SK-N-SH (cell line): ENCODE measurements around the gene SCYL1. TPM values are rescaled to one million over a fixed set of nuclear protein-coding genes. Genes with fewer than 3 reads are reported as not detected.
A peak's percentile ranks its signal among the peaks of the same experiment; 100 is the strongest.

Source experiments
- CTCF ChIA-PET: fragments of 300-600, 350-600 bp; formaldehyde crosslinking; extraction: SDS; loops from one replicate; lab custom pipeline; 2021; lab: Yijun Ruan, JAX
- POLR2A ChIA-PET: fragments of 350-600 bp; sonication (Branson Sonifier 250); formaldehyde crosslinking; extraction: SDS; loops from one replicate; lab custom pipeline; 2020; ENCODE audit warnings: antibody characterized with exemption, inconsistent platforms; lab: Yijun Ruan, JAX
- DNase-seq: peaks from one replicate; pipeline ENCODE4 v3.0.0; 2012
- H2AFZ ChIP-seq: fragments of 200-600 bp; sonication (generic); 2 replicates; pipeline ENCODE4 v1.8.1; 2016; ENCODE audit warnings: antibody characterized with exemption, mild to moderate bottlenecking, low read depth
- H3F3A ChIP-seq: fragments of 200-600 bp; sonication (generic); replicated peaks from 2 replicates; pipeline ENCODE3; 2016; ENCODE audit warnings: antibody characterized with exemption, mild to moderate bottlenecking; ENCODE audit not compliant: insufficient read depth
- H3K27ac ChIP-seq, 2 experiments: fragments of 200-500 bp in 1 of 2; fragments of 200-600 bp in 1 of 2; sonication (Bioruptor generic) in 1 of 2; sonication (generic), shearing (Covaris generic) in 1 of 2; 2 replicates each; pipeline versions ENCODE4 v1.5.1 to v1.6.1; 2014 to 2016; ENCODE audit warnings: low read depth in 2 of 2, inconsistent platforms in 1 of 2, low read length in 1 of 2, mild to moderate bottlenecking in 1 of 2, mixed read lengths in 1 of 2
- H3K27me3 ChIP-seq: fragments of 200-600 bp; sonication (generic), shearing (Covaris generic); 2 replicates; pipeline ENCODE4 v1.6.1; 2016; ENCODE audit warnings: mixed run types; ENCODE audit not compliant: insufficient read depth
- H3K36me3 ChIP-seq, 2 experiments: fragments of 200-500 bp in 1 of 2; fragments of 200-600 bp in 1 of 2; sonication (Bioruptor generic) in 1 of 2; sonication (generic) in 1 of 2; replicated peaks in 1 of 2; 2 replicates each; pipeline versions ENCODE3 to v1.5.1; 2014 to 2016; ENCODE audit warnings: low read length in 1 of 2, mild to moderate bottlenecking in 1 of 2; ENCODE audit not compliant: insufficient read depth in 2 of 2, control insufficient read depth in 1 of 2
- H3K4me1 ChIP-seq, 2 experiments: fragments of 200-500 bp in 1 of 2; fragments of 200-600 bp in 1 of 2; sonication (Bioruptor generic) in 1 of 2; sonication (generic), shearing (Covaris generic) in 1 of 2; 2 replicates each; pipeline versions ENCODE4 v1.5.1 to v1.6.1; 2014 to 2016; ENCODE audit warnings: low read depth in 1 of 2, low read length in 1 of 2, mixed run types in 1 of 2; ENCODE audit not compliant: insufficient read depth in 2 of 2, control insufficient read depth in 1 of 2
- H3K4me2 ChIP-seq: fragments of 200-600 bp; sonication (generic), shearing (Covaris generic); 2 replicates; pipeline ENCODE4 v1.6.1; 2017; ENCODE audit warnings: mixed run types
- H3K4me3 ChIP-seq, 2 experiments: fragments of 200-500 bp in 1 of 2; fragments of 200-600 bp in 1 of 2; sonication (Bioruptor generic) in 1 of 2; sonication (generic), shearing (Covaris generic) in 1 of 2; 2 replicates each; pipeline versions ENCODE4 v1.5.1 to v1.8.1; 2014 to 2016; ENCODE audit warnings: low read depth in 2 of 2, inconsistent platforms in 1 of 2, low read length in 1 of 2, mild to moderate bottlenecking in 1 of 2, mixed read lengths in 1 of 2, moderate library complexity in 1 of 2
- H3K79me2 ChIP-seq: fragments of 200-600 bp; sonication (generic); 2 replicates; pipeline ENCODE4 v1.8.1; 2017; ENCODE audit warnings: mild to moderate bottlenecking; ENCODE audit not compliant: insufficient read depth
- H3K9ac ChIP-seq: fragments of 200-600 bp; sonication (generic); 2 replicates; pipeline ENCODE4 v1.6.1; 2017; ENCODE audit warnings: mixed run types
- H3K9me2 ChIP-seq: fragments of 200-600 bp; sonication (generic); 2 replicates; pipeline ENCODE4 v1.6.1; 2017; ENCODE audit warnings: mixed run types
- H3K9me3 ChIP-seq: fragments of 200-600 bp; sonication (generic); 2 replicates; pipeline ENCODE4 v1.6.1; 2017; ENCODE audit warnings: mixed run types, mild to moderate bottlenecking, moderate library complexity
- H4K20me1 ChIP-seq: fragments of 200-600 bp; sonication (generic); 2 replicates; pipeline ENCODE4 v1.6.1; 2017; ENCODE audit warnings: mild to moderate bottlenecking, mixed run types; ENCODE audit not compliant: insufficient read depth
- CHD2 ChIP-seq: fragments of 150-350 bp; IDR thresholded peaks from 2 replicates; pipeline ENCODE4 v1.6.1; 2018; ENCODE audit warnings: low read length; ENCODE audit not compliant: partially characterized antibody
- ELF1 ChIP-seq: IDR thresholded peaks from 2 replicates; pipeline ENCODE4 v1.4.0; 2012
- EP300 ChIP-seq, 2 experiments: IDR thresholded peaks; 2 replicates each; pipeline versions ENCODE4 v1.4.0 to v1.6.1; 2012; ENCODE audit warnings: borderline replicate concordance in 1 of 2, low read depth in 1 of 2, low read length in 1 of 2
- EZH2phosphoT487 ChIP-seq: fragments of 200-600 bp; sonication (generic); IDR thresholded peaks from 2 replicates; pipeline ENCODE4 v1.6.1; 2017; ENCODE audit warnings: low read depth, mixed run types, mild to moderate bottlenecking, antibody characterized with exemption, moderate library complexity, borderline replicate concordance
- JUND ChIP-seq: IDR thresholded peaks from 2 replicates; pipeline ENCODE4 v1.4.0; 2012
- MEF2A ChIP-seq: IDR thresholded peaks from 2 replicates; pipeline ENCODE4 v1.4.0; 2012; ENCODE audit warnings: low read depth, borderline replicate concordance
- MXI1 ChIP-seq: IDR thresholded peaks from 2 replicates; pipeline ENCODE4 v1.6.1; 2012; ENCODE audit warnings: mild to moderate bottlenecking, low read depth, low read length, improper control_type of control experiment
- NFIC ChIP-seq: IDR thresholded peaks from 2 replicates; pipeline ENCODE4 v1.4.0; 2012; ENCODE audit warnings: borderline replicate concordance
- POLR2AphosphoS5 ChIP-seq: IDR thresholded peaks from 2 replicates; pipeline ENCODE4 v1.6.1; 2012; ENCODE audit warnings: low read depth, low read length
- RAD21 ChIP-seq: IDR thresholded peaks from 2 replicates; pipeline ENCODE4 v1.6.1; 2012; ENCODE audit warnings: mild to moderate bottlenecking, low read length
- YY1 ChIP-seq: IDR thresholded peaks from 2 replicates; pipeline ENCODE4 v1.4.0; 2012; ENCODE audit warnings: low read depth, mild to moderate bottlenecking
- WGBS: methylation state at CpG from one replicate; pipeline ENCODE4 v1.1.6; 2017; ENCODE audit warnings: low lambda C conversion rate; 5-methylcytosine and 5-hydroxymethylcytosine counted together
- polyA plus RNA-seq, 3 experiments: library from polyadenylated mRNA; depleted of rRNA; stranded (reverse); fragments of >200 nt; gene quantifications; 2 replicates each; pipeline ENCODE4 v1.2.3, GENCODE V29; 2012
- TF ChIP-seq, protein P1 (sequence below): IDR thresholded peaks from 2 replicates; pipeline ENCODE4 v1.4.0; 2012; ENCODE audit warnings: low read depth
- TF ChIP-seq, protein P2 (sequence below): fragments of 200-600 bp; sonication (generic); IDR thresholded peaks from 2 replicates; pipeline ENCODE4 v1.6.1; 2017; ENCODE audit warnings: antibody characterized with exemption, mild to moderate bottlenecking, moderate library complexity
- TF ChIP-seq, protein P3 (sequence below): IDR thresholded peaks from 2 replicates; pipeline ENCODE4 v1.4.0; 2012; ENCODE audit warnings: low read depth, borderline replicate concordance
- TF ChIP-seq, protein P4 (sequence below): fragments of 150-350 bp; IDR thresholded peaks from 2 replicates; pipeline ENCODE4 v1.6.1; 2016; ENCODE audit warnings: mild to moderate bottlenecking, low read depth, low read length

The SCYL1 gene
- polyA plus RNA-seq, 1 of the 3 experiments (the other 2 are of a cell fraction) = 79.9 TPM

DNA sequence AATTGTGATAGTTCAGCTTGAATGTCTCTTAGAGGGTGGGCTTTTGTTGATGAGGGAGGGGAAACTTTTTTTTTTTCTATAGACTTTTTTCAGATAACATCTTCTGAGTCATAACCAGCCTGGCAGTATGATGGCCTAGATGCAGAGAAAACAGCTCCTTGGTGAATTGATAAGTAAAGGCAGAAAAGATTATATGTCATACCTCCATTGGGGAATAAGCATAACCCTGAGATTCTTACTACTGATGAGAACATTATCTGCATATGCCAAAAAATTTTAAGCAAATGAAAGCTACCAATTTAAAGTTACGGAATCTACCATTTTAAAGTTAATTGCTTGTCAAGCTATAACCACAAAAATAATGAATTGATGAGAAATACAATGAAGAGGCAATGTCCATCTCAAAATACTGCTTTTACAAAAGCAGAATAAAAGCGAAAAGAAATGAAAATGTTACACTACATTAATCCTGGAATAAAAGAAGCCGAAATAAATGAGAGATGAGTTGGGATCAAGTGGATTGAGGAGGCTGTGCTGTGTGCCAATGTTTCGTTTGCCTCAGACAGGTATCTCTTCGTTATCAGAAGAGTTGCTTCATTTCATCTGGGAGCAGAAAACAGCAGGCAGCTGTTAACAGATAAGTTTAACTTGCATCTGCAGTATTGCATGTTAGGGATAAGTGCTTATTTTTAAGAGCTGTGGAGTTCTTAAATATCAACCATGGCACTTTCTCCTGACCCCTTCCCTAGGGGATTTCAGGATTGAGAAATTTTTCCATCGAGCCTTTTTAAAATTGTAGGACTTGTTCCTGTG is 22.1 kb upstream of the SCYL1 start (continued):
- TF ChIP-seq, protein P1, sequence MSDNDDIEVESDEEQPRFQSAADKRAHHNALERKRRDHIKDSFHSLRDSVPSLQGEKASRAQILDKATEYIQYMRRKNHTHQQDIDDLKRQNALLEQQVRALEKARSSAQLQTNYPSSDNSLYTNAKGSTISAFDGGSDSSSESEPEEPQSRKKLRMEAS = 0 out of 2 replicates have a peak, but pooled peaks have one; percentile 36
- no peak for TF ChIP-seq YY1
- no peak; the same call in 1 of the 2 replicates for TF ChIP-seq JUND
- no peak for TF ChIP-seq CHD2
- TF ChIP-seq MEF2A = peak; percentile 29; the same call in 1 of the 2 replicates

DNA sequence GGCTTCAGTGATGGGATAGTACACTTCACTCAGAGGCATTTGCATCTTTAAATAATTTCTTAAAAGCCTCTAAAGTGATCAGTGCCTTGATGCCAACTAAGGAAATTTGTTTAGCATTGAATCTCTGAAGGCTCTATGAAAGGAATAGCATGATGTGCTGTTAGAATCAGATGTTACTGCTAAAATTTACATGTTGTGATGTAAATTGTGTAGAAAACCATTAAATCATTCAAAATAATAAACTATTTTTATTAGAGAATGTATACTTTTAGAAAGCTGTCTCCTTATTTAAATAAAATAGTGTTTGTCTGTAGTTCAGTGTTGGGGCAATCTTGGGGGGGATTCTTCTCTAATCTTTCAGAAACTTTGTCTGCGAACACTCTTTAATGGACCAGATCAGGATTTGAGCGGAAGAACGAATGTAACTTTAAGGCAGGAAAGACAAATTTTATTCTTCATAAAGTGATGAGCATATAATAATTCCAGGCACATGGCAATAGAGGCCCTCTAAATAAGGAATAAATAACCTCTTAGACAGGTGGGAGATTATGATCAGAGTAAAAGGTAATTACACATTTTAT is 21.4 kb upstream of the SCYL1 start:
- H3K27ac ChIP-seq = peak overlapping the region; percentile 56 to 99
- peaks cover 95% of the 10 kb centered on the region for H3F3A ChIP-seq
- H2AFZ ChIP-seq = no peak overlapping the region
- peak overlapping the region; percentile 84 to 87 for H3K4me3 ChIP-seq
- peak overlapping the region; percentile 100 for H3K9ac ChIP-seq
- DNase-seq = no peak
- peaks cover 66 to 77% of the 10 kb centered on the region in 2 experiments for H3K36me3 ChIP-seq
- no peaks in the 10 kb centered on the region for H3K27me3 ChIP-seq
- H3K79me2 ChIP-seq = peaks cover 93% of the 10 kb centered on the region
- no peaks in the 10 kb centered on the region for H3K9me3 ChIP-seq
- WGBS = 0% methylated on average over 3 of the region's 3 CpGs
- H3K9me2 ChIP-seq = no peaks in the 10 kb centered on the region
- ChIA-PET CTCF (interaction anchor here (0.8 to 1.9 kb wide), 10 partner anchors 7 to 188 kb away, joined by 3 to 12 read pairs (median 4); partner anchors contain the start of gene ZNRD2), POLR2A (interaction anchor here (0.6 to 26.8 kb wide), 7 partner anchors 9 to 171 kb away, joined by 3 to 1027 read pairs (median 4); partner anchors contain the start of gene NEAT1)
- TF ChIP-seq POLR2AphosphoS5 (peak; percentile 32; the same call in 1 of the 2 replicates), CHD2 (no peak), EZH2phosphoT487 (no peak)
- peaks cover 0 to 20% of the 10 kb centered on the region in 2 experiments; a peak in 2 of 4 replicates for H3K4me1 ChIP-seq
- peak overlapping the region; percentile 87 for H3K4me2 ChIP-seq
- H4K20me1 ChIP-seq = peaks cover 89% of the 10 kb centered on the region

DNA sequence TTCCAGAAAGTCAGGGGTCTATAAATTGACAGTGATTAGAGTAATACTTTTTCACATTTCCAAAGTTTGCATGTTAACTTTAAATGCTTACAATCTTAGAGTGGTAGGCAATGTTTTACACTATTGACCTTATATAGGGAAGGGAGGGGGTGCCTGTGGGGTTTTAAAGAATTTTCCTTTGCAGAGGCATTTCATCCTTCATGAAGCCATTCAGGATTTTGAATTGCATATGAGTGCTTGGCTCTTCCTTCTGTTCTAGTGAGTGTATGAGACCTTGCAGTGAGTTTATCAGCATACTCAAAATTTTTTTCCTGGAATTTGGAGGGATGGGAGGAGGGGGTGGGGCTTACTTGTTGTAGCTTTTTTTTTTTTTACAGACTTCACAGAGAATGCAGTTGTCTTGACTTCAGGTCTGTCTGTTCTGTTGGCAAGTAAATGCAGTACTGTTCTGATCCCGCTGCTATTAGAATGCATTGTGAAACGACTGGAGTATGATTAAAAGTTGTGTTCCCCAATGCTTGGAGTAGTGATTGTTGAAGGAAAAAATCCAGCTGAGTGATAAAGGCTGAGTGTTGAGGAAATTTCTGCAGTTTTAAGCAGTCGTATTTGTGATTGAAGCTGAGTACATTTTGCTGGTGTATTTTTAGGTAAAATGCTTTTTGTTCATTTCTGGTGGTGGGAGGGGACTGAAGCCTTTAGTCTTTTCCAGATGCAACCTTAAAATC is 20.8 kb upstream of the SCYL1 start:
- ChIA-PET POLR2A (interaction anchor here (0.6 to 26.8 kb wide), 9 partner anchors 16 to 206 kb away, joined by 3 to 1027 read pairs (median 3); partner anchors contain the start of genes DPF2, NEAT1 and SLC25A45), CTCF (interaction anchor here (0.8 to 8.8 kb wide), 7 partner anchors 12 to 174 kb away, joined by 3 to 223 read pairs (median 4); partner anchors contain the start of gene NEAT1)
- peaks cover 88% of the 10 kb centered on the region for H3K79me2 ChIP-seq
- H3K9ac ChIP-seq = peak overlapping the region; percentile 100
- H2AFZ ChIP-seq = no peak overlapping the region
- H4K20me1 ChIP-seq = peaks cover 88% of the 10 kb centered on the region
- H3F3A ChIP-seq = peaks cover 100% of the 10 kb centered on the region
- no peak for DNase-seq
- WGBS = 0% methylated on average over 3 of the region's 3 CpGs
- no peaks in the 10 kb centered on the region for H3K9me2 ChIP-seq
- H3K4me3 ChIP-seq = peak overlapping the region; percentile 84 to 87
- peak overlapping the region; percentile 71 to 99; a peak in 3 of 4 replicates for H3K27ac ChIP-seq
- peak overlapping the region; percentile 87 for H3K4me2 ChIP-seq
- peaks cover 66 to 77% of the 10 kb centered on the region in 2 experiments for H3K36me3 ChIP-seq
- no peaks in the 10 kb centered on the region for H3K9me3 ChIP-seq
- no peaks in the 10 kb centered on the region for H3K27me3 ChIP-seq
- H3K4me1 ChIP-seq = peaks cover 0 to 19% of the 10 kb centered on the region in 2 experiments; a peak in 2 of 4 replicates
- TF ChIP-seq POLR2AphosphoS5 = peak; percentile 72
- TF ChIP-seq EP300 (IDR thresholded peaks at IDR 0.05; ENCODE audit: borderline replicate concordance in 1 of 2, low read depth in 1 of 2, low read length in 1 of 2) = no peak
- TF ChIP-seq RAD21 = no peak
- TF ChIP-seq JUND = 0 out of 2 replicates have a peak, but pooled peaks have one; percentile 8
- TF ChIP-seq, protein P2, sequence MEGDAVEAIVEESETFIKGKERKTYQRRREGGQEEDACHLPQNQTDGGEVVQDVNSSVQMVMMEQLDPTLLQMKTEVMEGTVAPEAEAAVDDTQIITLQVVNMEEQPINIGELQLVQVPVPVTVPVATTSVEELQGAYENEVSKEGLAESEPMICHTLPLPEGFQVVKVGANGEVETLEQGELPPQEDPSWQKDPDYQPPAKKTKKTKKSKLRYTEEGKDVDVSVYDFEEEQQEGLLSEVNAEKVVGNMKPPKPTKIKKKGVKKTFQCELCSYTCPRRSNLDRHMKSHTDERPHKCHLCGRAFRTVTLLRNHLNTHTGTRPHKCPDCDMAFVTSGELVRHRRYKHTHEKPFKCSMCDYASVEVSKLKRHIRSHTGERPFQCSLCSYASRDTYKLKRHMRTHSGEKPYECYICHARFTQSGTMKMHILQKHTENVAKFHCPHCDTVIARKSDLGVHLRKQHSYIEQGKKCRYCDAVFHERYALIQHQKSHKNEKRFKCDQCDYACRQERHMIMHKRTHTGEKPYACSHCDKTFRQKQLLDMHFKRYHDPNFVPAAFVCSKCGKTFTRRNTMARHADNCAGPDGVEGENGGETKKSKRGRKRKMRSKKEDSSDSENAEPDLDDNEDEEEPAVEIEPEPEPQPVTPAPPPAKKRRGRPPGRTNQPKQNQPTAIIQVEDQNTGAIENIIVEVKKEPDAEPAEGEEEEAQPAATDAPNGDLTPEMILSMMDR = no peak
- no peak for TF ChIP-seq EZH2phosphoT487
- TF ChIP-seq, protein P3, sequence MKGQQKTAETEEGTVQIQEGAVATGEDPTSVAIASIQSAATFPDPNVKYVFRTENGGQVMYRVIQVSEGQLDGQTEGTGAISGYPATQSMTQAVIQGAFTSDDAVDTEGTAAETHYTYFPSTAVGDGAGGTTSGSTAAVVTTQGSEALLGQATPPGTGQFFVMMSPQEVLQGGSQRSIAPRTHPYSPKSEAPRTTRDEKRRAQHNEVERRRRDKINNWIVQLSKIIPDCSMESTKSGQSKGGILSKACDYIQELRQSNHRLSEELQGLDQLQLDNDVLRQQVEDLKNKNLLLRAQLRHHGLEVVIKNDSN = no peak
- no peak for TF ChIP-seq NFIC
- 0 out of 2 replicates have a peak, but pooled peaks have one; percentile 14 for TF ChIP-seq ELF1
- TF ChIP-seq, protein P4, sequence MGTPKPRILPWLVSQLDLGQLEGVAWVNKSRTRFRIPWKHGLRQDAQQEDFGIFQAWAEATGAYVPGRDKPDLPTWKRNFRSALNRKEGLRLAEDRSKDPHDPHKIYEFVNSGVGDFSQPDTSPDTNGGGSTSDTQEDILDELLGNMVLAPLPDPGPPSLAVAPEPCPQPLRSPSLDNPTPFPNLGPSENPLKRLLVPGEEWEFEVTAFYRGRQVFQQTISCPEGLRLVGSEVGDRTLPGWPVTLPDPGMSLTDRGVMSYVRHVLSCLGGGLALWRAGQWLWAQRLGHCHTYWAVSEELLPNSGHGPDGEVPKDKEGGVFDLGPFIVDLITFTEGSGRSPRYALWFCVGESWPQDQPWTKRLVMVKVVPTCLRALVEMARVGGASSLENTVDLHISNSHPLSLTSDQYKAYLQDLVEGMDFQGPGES = no peak
- TF ChIP-seq MXI1 = no peak
